Hepatocyte (in vitro differentiated cells): ENCODE results near the gene ATP6AP1. TPM values are rescaled to one million over a fixed set of nuclear protein-coding genes. Genes with fewer than 3 reads are reported as not detected.

Experiments
- DNase-seq: peaks from one replicate; pipeline ENCODE4 v3.0.0-alpha.2; 2016; ENCODE audit warnings: low spot score
- H2AFZ ChIP-seq: fragments of 200-600 bp; sonication (generic); 2 replicates; pipeline ENCODE4 v1.6.0; 2016; ENCODE audit warnings: antibody characterized with exemption, mild to moderate bottlenecking
- H3K27ac ChIP-seq: fragments of 200-600 bp; sonication (generic); 2 replicates; pipeline ENCODE4 v1.5.1; 2016; ENCODE audit warnings: mild to moderate bottlenecking
- H3K27me3 ChIP-seq: fragments of 200-600 bp; sonication (generic); 2 replicates; pipeline ENCODE4 v1.6.1; 2016
- H3K36me3 ChIP-seq: fragments of 200-600 bp; sonication (generic); replicated peaks from 2 replicates; pipeline ENCODE4 v1.5.1; 2016; ENCODE audit warnings: low read depth; ENCODE audit not compliant: insufficient read depth
- H3K4me1 ChIP-seq: fragments of 200-600 bp; sonication (generic); 2 replicates; pipeline ENCODE4 v1.5.1; 2016; ENCODE audit warnings: mild to moderate bottlenecking, moderate library complexity; ENCODE audit not compliant: insufficient read depth
- H3K4me2 ChIP-seq: fragments of 200-600 bp; sonication (generic); 2 replicates; pipeline ENCODE4 v1.6.0; 2016
- H3K4me3 ChIP-seq: fragments of 200-600 bp; sonication (generic); 2 replicates; pipeline ENCODE4 v1.5.1; 2016; ENCODE audit warnings: mild to moderate bottlenecking
- H3K79me2 ChIP-seq: fragments of 200-600 bp; sonication (generic); 2 replicates; pipeline ENCODE4 v1.6.0; 2017; ENCODE audit warnings: mild to moderate bottlenecking
- H3K9me2 ChIP-seq: fragments of 200-600 bp; sonication (generic); replicated peaks from 2 replicates; pipeline ENCODE4 v1.6.0; 2017; ENCODE audit warnings: mild to moderate bottlenecking; ENCODE audit not compliant: insufficient read depth
- H3K9me3 ChIP-seq: fragments of 200-600 bp; sonication (generic); 2 replicates; pipeline ENCODE4 v1.5.1; 2016; ENCODE audit warnings: low read depth, mild to moderate bottlenecking
- H4K20me1 ChIP-seq: fragments of 200-600 bp; sonication (generic); 2 replicates; pipeline ENCODE4 v1.6.0; 2016; ENCODE audit warnings: mild to moderate bottlenecking; ENCODE audit not compliant: insufficient read depth, poor library complexity, severe bottlenecking
- EZH2 ChIP-seq: fragments of 200-600 bp; sonication (generic); IDR thresholded peaks from 2 replicates; pipeline ENCODE4 v1.6.1; 2016; ENCODE audit warnings: antibody characterized with exemption, mild to moderate bottlenecking, borderline replicate concordance
- EZH2phosphoT487 ChIP-seq: fragments of 200-600 bp; sonication (generic); IDR thresholded peaks from one replicate; pipeline ENCODE4 v1.6.1; 2018; ENCODE audit warnings: antibody characterized with exemption, mild to moderate bottlenecking, low read depth, moderate library complexity; ENCODE audit not compliant: unreplicated experiment, severe bottlenecking
- WGBS: methylation state at CpG from one replicate; pipeline ENCODE4 v1.1.6; 2016; ENCODE audit warnings: low lambda C conversion rate; ENCODE audit errors: missing lambda C conversion rate; 5-methylcytosine and 5-hydroxymethylcytosine counted together
- microRNA-seq: library from miRNA; unstranded; fragments of <30 nt; microRNA quantifications from one replicate; pipeline ENCODE4, GENCODE V29; 2017
- polyA plus RNA-seq: library from polyadenylated mRNA; unstranded; fragments of >200 nt; fragmentation: Nextera tagmentation; extraction: Ambion mirVana; gene quantifications from 2 replicates; pipeline ENCODE4 v1.2.1, GENCODE V29; 2016
- small RNA-seq: library from RNA; depleted of rRNA; stranded (forward); fragments of <200 nt; gene quantifications from one replicate; pipeline ENCODE3, GENCODE V24; 2014
- total RNA-seq: library from RNA; depleted of rRNA; stranded (reverse); fragments of >200 nt; gene quantifications from 2 replicates; pipeline ENCODE4 v1.2.3, GENCODE V29; 2014
- TF ChIP-seq, protein P1 (sequence below): fragments of 200-600 bp; sonication (generic); IDR thresholded peaks from 2 replicates; pipeline ENCODE4 v1.5.1; 2016; ENCODE audit warnings: antibody characterized with exemption, mild to moderate bottlenecking; ENCODE audit not compliant: poor library complexity

Gene ATP6AP1
- total and polyA plus RNA-seq, 2 experiments from 2014 or later, result 131 to 268 TPM

DNA sequence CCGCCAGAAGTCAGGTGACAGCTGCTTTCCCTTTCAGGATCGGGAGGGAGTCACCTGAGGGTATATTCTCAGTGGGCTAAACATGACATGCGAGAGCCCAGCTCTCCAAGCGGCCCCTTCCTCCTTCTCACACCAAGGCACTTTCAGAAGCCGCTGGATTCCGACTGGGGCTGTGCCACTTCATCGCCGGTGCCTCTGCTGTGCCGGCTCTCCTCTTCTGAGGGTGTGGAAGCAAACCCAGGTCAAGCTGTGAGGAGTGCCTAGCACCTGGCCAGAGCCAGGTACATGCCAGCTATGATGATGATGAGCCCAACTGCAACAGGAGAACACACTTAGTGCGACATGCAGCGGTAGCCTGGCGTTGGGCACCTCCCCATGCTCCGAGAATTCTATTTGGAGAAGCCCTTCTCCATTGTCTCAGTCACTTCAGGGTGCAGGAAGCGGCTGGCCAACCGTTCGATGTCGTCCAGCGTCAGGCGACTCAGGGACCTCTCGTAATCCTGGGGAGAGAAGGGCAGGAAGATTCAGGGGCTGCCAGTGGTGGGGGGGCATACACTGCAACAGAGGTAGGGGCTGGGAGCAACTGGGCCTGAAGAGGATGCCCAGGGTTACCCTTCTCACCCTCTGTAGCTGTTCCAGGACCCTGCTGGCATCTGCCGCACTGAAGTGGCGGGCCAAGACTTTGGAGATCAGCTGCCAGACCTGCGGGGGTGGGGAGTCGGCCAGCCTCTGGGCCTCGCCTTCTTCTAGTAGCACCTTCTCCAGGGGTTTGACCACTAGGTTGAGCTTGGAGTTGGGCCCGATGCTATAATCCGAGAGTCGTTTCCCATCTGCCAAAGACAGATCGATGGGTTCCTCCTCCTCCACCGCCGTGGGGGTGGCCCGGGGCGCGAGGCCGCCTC lies 56.9 kb downstream of the ATP6AP1 start:
- H3K27ac ChIP-seq, result peak overlapping the region; percentile 81
- no peak overlapping the region for H3K4me3 ChIP-seq
- H3K4me2 ChIP-seq, result peak overlapping the region; percentile 80
- H3K27me3 ChIP-seq, result no peaks in the 10 kb centered on the region
- H3K9me3 ChIP-seq, result no peaks in the 10 kb centered on the region
- peaks cover 2% of the 10 kb centered on the region for H3K4me1 ChIP-seq
- TF ChIP-seq EZH2 (no peak), EZH2phosphoT487 (no peak)
- TF ChIP-seq, protein P1, sequence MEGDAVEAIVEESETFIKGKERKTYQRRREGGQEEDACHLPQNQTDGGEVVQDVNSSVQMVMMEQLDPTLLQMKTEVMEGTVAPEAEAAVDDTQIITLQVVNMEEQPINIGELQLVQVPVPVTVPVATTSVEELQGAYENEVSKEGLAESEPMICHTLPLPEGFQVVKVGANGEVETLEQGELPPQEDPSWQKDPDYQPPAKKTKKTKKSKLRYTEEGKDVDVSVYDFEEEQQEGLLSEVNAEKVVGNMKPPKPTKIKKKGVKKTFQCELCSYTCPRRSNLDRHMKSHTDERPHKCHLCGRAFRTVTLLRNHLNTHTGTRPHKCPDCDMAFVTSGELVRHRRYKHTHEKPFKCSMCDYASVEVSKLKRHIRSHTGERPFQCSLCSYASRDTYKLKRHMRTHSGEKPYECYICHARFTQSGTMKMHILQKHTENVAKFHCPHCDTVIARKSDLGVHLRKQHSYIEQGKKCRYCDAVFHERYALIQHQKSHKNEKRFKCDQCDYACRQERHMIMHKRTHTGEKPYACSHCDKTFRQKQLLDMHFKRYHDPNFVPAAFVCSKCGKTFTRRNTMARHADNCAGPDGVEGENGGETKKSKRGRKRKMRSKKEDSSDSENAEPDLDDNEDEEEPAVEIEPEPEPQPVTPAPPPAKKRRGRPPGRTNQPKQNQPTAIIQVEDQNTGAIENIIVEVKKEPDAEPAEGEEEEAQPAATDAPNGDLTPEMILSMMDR, result no peak
- no peaks in the 10 kb centered on the region for H4K20me1 ChIP-seq
- H2AFZ ChIP-seq, result no peak overlapping the region
- H3K79me2 ChIP-seq, result peaks cover 5% of the 10 kb centered on the region
- 84% methylated on average over 34 of the region's 35 CpGs for WGBS
- no peaks in the 10 kb centered on the region for H3K36me3 ChIP-seq
- DNase-seq, result no peak
- no peaks in the 10 kb centered on the region for H3K9me2 ChIP-seq

DNA sequence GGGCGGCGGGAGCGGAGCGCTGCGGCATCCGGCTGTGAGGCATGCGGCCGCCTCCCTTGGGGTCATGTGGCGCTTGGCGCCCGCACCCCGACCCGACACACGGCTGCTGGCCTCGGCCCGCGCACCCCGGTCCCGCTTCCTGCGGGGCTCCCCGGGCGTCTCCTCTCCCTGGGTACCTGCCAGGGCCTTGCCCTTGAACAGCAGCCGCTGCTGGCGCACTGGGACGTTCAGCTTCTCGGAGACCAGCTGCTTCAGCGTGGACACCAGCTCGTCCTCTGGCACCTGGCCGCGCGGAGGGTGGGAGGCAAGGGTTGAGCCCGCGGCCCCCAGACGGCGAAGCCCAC lies 57.5 kb downstream of the ATP6AP1 start:
- no peaks in the 10 kb centered on the region for H3K9me2 ChIP-seq
- peaks cover 5% of the 10 kb centered on the region for H3K79me2 ChIP-seq
- H4K20me1 ChIP-seq, result no peaks in the 10 kb centered on the region
- H2AFZ ChIP-seq, result no peak overlapping the region
- H3K27me3 ChIP-seq, result no peaks in the 10 kb centered on the region
- peaks cover 2% of the 10 kb centered on the region for H3K4me1 ChIP-seq
- no peaks in the 10 kb centered on the region for H3K36me3 ChIP-seq
- peak overlapping the region; percentile 42 for H3K4me3 ChIP-seq
- no peaks in the 10 kb centered on the region for H3K9me3 ChIP-seq
- WGBS, result 53% methylated on average over 12 of the region's 35 CpGs
- H3K27ac ChIP-seq, result peak overlapping the region; percentile 81
- DNase-seq, result peak; percentile 33
- TF ChIP-seq, protein P1, result no peak
- TF ChIP-seq EZH2, result no peak
- no peak for TF ChIP-seq EZH2phosphoT487
- H3K4me2 ChIP-seq, result peak overlapping the region; percentile 80

Small RNAs within 50 kb of the gene (microRNA-seq; reads per million reads assigned to microRNA genes)
- gene MIR6858, result 7.2 reads per million, percentile 18 among the genes with 10 or more reads in this experiment

Small RNAs within 50 kb of the gene (small RNA-seq; reads per million reads assigned to genes)
- gene MIR6858 (0.22 reads per million), gene SNORA70 (not detected)

Other genes starting within 250 kb of the ATP6AP1 start
- gene OPN1MW, start 246.1 kb upstream of the ATP6AP1 start, total RNA-seq, result not detected in 2 replicates
- not detected in 2 replicates for gene OPN1MW, start 246.1 kb upstream of the ATP6AP1 start, polyA plus RNA-seq
- not detected in 2 replicates for gene OPN1MW2, start 208.9 kb upstream of the ATP6AP1 start, total RNA-seq
- gene OPN1MW2, start 208.9 kb upstream of the ATP6AP1 start, polyA plus RNA-seq, result not detected in 2 replicates
- gene OPN1MW3, start 171.1 kb upstream of the ATP6AP1 start, total RNA-seq, result not detected in 2 replicates
- not detected in 2 replicates for gene OPN1MW3, start 171.1 kb upstream of the ATP6AP1 start, polyA plus RNA-seq
- gene TEX28, start 133.6 kb upstream of the ATP6AP1 start, total RNA-seq, result not detected in 2 replicates
- not detected in 2 replicates for gene TEX28, start 133.6 kb upstream of the ATP6AP1 start, polyA plus RNA-seq
- not detected in 2 replicates for gene TKTL1, start 132.9 kb upstream of the ATP6AP1 start, total RNA-seq
- gene TKTL1, start 132.9 kb upstream of the ATP6AP1 start, polyA plus RNA-seq, result 0.52 and 1.1 TPM in 2 replicates
- gene FLNA, start 54.0 kb upstream of the ATP6AP1 start, total RNA-seq, result 220 and 396 TPM in 2 replicates
- 468 and 471 TPM in 2 replicates for gene FLNA, start 54.0 kb upstream of the ATP6AP1 start, polyA plus RNA-seq
- 34.2 and 39.4 TPM in 2 replicates for gene EMD, start 49.4 kb upstream of the ATP6AP1 start, total RNA-seq
- gene EMD, start 49.4 kb upstream of the ATP6AP1 start, polyA plus RNA-seq, result 61.0 and 65.7 TPM in 2 replicates
- 4,114 and 4,460 TPM in 2 replicates for gene RPL10, start 30.3 kb upstream of the ATP6AP1 start, total RNA-seq
- gene RPL10, start 30.3 kb upstream of the ATP6AP1 start, polyA plus RNA-seq, result 1,206 and 1,210 TPM in 2 replicates
- 36.1 and 39.7 TPM in 2 replicates for gene DNASE1L1, start 19.4 kb upstream of the ATP6AP1 start, total RNA-seq
- gene DNASE1L1, start 19.4 kb upstream of the ATP6AP1 start, polyA plus RNA-seq, result 22.3 and 22.6 TPM in 2 replicates
- 25.0 and 26.7 TPM in 2 replicates for gene TAFAZZIN, start 17.1 kb upstream of the ATP6AP1 start, total RNA-seq
- 41.3 and 69.6 TPM in 2 replicates for gene TAFAZZIN, start 17.1 kb upstream of the ATP6AP1 start, polyA plus RNA-seq
- gene GDI1, start 8.5 kb downstream of the ATP6AP1 start, total RNA-seq, result 82.7 and 101 TPM in 2 replicates
- gene GDI1, start 8.5 kb downstream of the ATP6AP1 start, polyA plus RNA-seq, result 102 and 132 TPM in 2 replicates
- gene FAM50A, start 15.5 kb downstream of the ATP6AP1 start, total RNA-seq, result 52.1 and 65.9 TPM in 2 replicates
- gene FAM50A, start 15.5 kb downstream of the ATP6AP1 start, polyA plus RNA-seq, result 147 and 178 TPM in 2 replicates
- 10.6 and 14.1 TPM in 2 replicates for gene PLXNA3, start 29.6 kb downstream of the ATP6AP1 start, total RNA-seq
- gene PLXNA3, start 29.6 kb downstream of the ATP6AP1 start, polyA plus RNA-seq, result 23.2 and 28.7 TPM in 2 replicates
- gene LAGE3, start 50.6 kb downstream of the ATP6AP1 start, total RNA-seq, result 32.2 and 40.0 TPM in 2 replicates
- gene LAGE3, start 50.6 kb downstream of the ATP6AP1 start, polyA plus RNA-seq, result 49.4 and 50.8 TPM in 2 replicates
- gene UBL4A, start 57.9 kb downstream of the ATP6AP1 start, total RNA-seq, result 25.0 and 26.7 TPM in 2 replicates
- gene UBL4A, start 57.9 kb downstream of the ATP6AP1 start, polyA plus RNA-seq, result 29.9 and 34.0 TPM in 2 replicates
- gene SLC10A3, start 62.0 kb downstream of the ATP6AP1 start, total RNA-seq, result 28.8 and 29.3 TPM in 2 replicates
- gene SLC10A3, start 62.0 kb downstream of the ATP6AP1 start, polyA plus RNA-seq, result 48.3 and 59.8 TPM in 2 replicates
- gene FAM3A, start 87.6 kb downstream of the ATP6AP1 start, total RNA-seq, result 33.8 and 41.1 TPM in 2 replicates
- 68.0 and 70.9 TPM in 2 replicates for gene FAM3A, start 87.6 kb downstream of the ATP6AP1 start, polyA plus RNA-seq
- gene G6PD, start 118.2 kb downstream of the ATP6AP1 start, total RNA-seq, result 24.8 and 26.2 TPM in 2 replicates
- gene G6PD, start 118.2 kb downstream of the ATP6AP1 start, polyA plus RNA-seq, result 9.8 and 12.8 TPM in 2 replicates
- gene IKBKG, start 118.9 kb downstream of the ATP6AP1 start, total RNA-seq, result 19.7 and 21.4 TPM in 2 replicates
- 30.7 and 32.9 TPM in 2 replicates for gene IKBKG, start 118.9 kb downstream of the ATP6AP1 start, polyA plus RNA-seq
- not detected in 2 replicates for gene CTAG1A, start 156.5 kb downstream of the ATP6AP1 start, total RNA-seq
- not detected in 2 replicates for gene CTAG1A, start 156.5 kb downstream of the ATP6AP1 start, polyA plus RNA-seq
- gene CTAG1B, start 190.6 kb downstream of the ATP6AP1 start, total RNA-seq, result not detected in 2 replicates
- gene CTAG1B, start 190.6 kb downstream of the ATP6AP1 start, polyA plus RNA-seq, result not detected in 2 replicates
- gene CTAG2, start 224.9 kb downstream of the ATP6AP1 start, total RNA-seq, result not detected in 2 replicates
- not detected in 2 replicates for gene CTAG2, start 224.9 kb downstream of the ATP6AP1 start, polyA plus RNA-seq